ENCODE results near the gene EIF4A2.

The EIF4A2 gene

DNA sequence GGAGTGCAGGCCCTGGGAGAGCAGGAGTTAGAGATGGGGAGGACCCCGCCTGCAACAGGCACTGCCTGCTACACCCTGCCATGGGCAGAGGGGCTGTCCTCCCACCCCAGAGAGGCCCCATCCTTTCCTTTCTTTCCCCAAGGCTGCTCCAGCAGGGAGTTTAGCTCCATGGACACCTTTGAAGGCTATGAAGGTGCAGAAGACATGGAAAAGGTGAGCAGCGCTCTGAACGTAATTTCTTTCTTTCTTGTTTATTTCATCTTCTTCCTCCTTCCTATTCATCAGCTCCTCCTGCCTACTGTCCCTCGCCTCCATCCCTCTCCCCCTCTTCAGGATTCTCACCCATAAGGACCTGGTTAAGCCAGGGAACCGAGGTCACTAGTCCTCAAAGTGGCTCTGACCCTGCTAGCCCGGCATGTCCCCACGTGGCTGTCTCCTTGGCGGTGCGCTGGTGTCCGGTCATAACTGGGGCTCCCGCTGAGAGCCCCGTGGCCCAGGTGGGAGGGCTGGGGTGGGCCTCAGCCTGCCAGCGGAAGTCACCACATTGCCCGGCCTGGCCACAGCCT is 43.1 kb downstream of the EIF4A2 start:
- no peak for DNase-seq (ENCODE audit: low read depth)
- TF ChIP-seq, protein P1, sequence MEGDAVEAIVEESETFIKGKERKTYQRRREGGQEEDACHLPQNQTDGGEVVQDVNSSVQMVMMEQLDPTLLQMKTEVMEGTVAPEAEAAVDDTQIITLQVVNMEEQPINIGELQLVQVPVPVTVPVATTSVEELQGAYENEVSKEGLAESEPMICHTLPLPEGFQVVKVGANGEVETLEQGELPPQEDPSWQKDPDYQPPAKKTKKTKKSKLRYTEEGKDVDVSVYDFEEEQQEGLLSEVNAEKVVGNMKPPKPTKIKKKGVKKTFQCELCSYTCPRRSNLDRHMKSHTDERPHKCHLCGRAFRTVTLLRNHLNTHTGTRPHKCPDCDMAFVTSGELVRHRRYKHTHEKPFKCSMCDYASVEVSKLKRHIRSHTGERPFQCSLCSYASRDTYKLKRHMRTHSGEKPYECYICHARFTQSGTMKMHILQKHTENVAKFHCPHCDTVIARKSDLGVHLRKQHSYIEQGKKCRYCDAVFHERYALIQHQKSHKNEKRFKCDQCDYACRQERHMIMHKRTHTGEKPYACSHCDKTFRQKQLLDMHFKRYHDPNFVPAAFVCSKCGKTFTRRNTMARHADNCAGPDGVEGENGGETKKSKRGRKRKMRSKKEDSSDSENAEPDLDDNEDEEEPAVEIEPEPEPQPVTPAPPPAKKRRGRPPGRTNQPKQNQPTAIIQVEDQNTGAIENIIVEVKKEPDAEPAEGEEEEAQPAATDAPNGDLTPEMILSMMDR (IDR thresholded peaks at IDR 0.05; ENCODE audit: low read depth, low read length, missing control alignments), result no peak
- H3K4me3 ChIP-seq (ENCODE audit: low read depth, low read length), result peak overlapping the region; percentile 74

DNA sequence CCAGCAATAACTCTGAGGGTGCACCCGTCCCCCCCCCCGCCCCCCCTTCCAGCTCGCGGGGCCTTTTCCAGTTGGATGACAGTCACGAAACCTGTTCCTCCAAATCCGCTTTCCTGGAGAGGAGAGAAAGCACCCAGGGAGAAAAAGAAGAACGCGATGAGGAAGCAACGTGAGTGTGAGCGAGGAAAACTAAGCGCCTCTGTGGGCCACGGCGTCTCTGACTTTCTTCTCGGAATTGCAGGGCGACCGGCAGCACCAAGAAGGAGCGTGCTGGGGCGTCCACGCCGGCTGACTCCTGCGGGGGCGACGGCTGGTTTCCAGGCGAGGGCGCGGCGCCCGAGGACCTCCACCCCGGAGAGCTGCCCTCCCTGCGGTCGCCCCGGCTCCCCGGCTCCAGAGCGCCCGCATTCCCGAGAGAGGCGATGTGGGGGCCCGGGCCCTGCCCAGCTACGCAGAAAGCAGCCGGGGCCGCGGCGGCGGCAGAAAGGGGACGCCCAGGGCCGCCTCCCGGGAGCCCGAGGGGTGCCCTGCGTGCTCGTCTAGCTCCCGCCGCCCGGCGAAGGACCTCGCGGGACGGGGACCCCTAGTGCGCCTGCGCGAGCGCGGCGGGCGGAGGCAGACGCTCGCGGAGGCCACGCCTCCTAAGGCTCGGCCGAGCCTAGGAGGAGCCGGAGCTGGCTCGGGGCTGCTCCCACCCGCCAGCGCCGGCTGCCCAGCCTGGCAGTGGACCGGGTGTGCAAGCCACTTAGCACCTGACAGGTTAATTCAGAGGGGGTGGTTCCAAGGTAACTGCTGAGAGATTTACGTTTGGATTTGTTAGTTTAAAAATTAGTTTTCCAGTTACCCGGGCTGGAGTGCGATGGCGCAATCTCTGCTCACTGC is 43.8 kb downstream of the EIF4A2 start:
- TF ChIP-seq, protein P1 (IDR thresholded peaks at IDR 0.05; ENCODE audit: low read depth, low read length, missing control alignments), result no peak

DNA sequence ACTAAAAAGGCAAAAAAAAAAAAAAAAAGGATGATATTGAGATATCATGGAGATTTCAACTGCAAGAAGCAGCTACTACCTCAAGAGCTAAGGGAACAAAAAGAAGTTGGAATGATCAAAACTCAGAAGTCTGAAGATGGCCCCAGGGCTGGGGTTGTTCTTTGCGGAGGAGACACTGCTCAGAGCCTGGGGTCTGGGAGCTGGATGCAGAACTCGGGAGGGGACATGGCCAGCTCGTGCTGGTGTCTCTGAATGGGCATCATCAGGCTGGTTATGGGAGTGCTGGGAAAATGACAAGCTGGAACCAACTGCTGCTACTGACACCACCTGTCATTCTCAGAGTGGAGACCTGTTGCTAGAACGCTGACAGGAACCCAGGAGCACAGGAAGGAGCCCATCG is 45.0 kb downstream of the EIF4A2 start:
- DNase-seq (ENCODE audit: low read depth), result no peak
- TF ChIP-seq, protein P1 (IDR thresholded peaks at IDR 0.05; ENCODE audit: low read depth, low read length, missing control alignments), result no peak
- H3K4me3 ChIP-seq (ENCODE audit: low read depth, low read length), result no peak overlapping the region

More for the DNA sequence above, 43.8 kb downstream of the EIF4A2 start:
- peak overlapping the region; percentile 74 for H3K4me3 ChIP-seq (ENCODE audit: low read depth, low read length)
- no peak for DNase-seq (ENCODE audit: low read depth)

DNA sequence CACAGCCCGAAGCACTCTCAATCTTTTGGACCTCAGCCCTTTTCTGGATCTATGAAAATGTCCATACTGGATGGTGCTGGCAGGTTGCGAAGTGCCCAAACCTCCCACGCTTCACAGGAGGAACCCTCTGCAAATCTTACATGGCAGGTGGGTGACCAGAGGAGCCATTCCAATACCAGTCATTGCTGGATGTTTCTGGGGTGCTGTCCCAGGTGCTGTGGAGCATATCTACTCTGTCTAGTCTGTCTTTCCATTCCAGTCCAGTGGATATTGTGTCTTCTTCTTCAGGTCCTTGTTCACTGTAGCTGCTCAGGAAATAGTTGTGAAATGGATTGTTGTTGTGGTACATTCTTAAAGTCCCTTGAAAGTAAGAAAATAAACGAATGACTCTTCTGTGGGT is 48.4 kb downstream of the EIF4A2 start:
- TF ChIP-seq, protein P1 (IDR thresholded peaks at IDR 0.05; ENCODE audit: low read depth, low read length, missing control alignments), result no peak
- no peak overlapping the region for H3K4me3 ChIP-seq (ENCODE audit: low read depth, low read length)
- no peak for DNase-seq (ENCODE audit: low read depth)

DNA sequence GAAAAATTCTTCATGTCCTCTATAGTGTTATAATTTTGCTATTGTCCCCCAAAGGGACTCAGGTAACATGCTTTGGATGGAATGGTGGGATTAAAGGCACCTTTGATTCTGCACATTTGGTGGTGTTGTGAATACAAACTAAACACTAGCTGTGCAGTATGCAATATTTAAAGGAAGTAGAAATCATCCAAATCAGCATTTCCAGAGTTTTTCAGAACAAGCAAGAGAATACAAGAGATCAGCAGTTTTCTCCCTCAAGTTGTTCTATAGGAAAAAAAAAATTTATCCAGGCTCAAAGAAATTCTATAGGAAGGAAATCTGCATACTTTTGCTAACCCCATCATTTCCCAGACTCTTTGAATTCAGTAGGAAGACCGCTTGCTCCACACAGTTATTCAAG is 48.9 kb downstream of the EIF4A2 start:
- no peak overlapping the region for H3K4me3 ChIP-seq (ENCODE audit: low read depth, low read length)
- TF ChIP-seq, protein P1 (IDR thresholded peaks at IDR 0.05; ENCODE audit: low read depth, low read length, missing control alignments), result no peak
- DNase-seq (ENCODE audit: low read depth), result no peak
